Measurements from ENCODE around the gene C9orf78. TPM values are rescaled to one million over a fixed set of nuclear protein-coding genes. Genes with fewer than 3 reads are reported as not detected.
"Not testable (repeated sequence)": the region's sequence is repeated elsewhere in the genome, so short reads cannot be mapped to it uniquely, and the experiment has no call there.

Gene C9orf78
- total RNA-seq, 1 donor from 2014 or later = 22.1 TPM

DNA sequence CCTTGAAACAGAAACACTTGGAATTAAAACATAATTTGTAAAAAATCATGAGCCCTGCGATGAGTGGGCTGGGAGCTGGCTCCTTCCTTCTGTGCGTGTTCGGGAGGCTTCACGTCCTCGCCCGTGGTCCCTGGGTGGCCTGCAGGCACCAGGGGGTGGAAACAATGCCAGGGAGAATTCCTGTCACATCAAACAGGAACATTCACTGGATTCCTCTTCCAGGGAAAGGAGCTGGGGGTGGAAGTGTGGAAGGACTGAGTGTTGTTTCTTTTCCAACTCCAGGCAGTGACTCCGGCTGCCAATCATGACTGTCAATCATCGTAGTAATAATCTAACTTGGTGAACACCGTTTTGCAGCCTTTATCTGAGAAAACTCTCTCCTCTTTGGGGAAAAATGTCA, 21.4 kb downstream of the C9orf78 start:
- no peak for DNase-seq (ENCODE audit: low read depth in 2 of 2)

DNA sequence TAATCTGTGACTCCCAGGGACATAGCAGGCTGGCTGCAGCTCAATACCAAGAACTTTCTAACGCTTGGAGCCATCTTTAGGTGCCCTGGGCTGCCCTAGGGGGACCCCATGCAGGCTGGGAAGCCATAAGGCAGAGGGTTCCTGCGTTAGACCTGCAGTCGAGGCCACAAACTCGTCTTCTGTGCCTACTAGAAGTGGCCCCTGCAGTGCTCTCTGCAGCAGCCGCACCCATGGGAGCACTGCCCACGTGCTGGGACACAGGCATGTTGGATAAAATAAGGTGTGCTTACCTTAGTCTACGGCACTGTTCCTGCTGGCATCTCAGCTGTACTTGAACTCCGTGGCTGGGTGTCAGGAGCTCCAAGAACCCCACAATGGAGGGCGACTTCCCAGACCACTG, 22.7 kb downstream of the C9orf78 start:
- DNase-seq (ENCODE audit: low read depth in 2 of 2) = no peak

DNA sequence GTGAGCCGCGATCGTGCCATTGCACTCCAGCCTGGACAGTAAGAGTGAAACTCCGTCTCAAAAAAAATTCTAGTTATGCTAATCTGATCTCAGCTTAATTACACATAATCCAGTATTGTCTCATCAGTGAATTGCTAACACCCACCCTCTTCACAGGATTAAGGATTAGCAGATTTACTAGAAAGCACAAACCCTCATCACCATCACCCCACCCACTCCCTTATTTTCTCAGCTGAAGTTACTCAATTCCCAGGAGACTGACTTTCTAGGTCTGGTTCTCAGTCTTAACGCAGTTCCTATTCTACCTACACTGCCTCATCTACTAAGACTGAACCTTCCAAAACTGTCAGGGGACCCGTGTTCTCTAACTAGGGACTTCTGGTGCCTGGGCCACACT, 23.1 kb downstream of the C9orf78 start:
- no peak for DNase-seq (ENCODE audit: low read depth in 2 of 2)

DNA sequence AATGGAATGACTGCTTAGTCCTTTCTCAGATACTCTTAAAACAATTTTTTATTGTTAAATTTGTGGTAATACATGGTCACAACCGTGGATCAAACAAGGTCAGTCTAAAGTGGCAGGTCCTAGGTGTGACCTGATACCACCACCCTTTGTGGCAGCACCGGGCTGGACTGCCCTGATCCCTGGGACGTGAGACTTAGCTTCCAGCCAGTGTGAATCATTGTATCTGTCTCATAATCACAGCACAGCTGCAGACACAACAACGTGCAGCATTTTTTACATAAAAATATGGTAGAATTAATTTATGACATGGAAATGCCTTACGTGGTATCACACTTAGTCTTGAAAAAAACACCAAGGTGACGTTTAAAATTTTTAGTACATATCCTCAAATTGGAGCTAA, 24.3 kb downstream of the C9orf78 start:
- no peak for DNase-seq (ENCODE audit: low read depth in 2 of 2)

DNA sequence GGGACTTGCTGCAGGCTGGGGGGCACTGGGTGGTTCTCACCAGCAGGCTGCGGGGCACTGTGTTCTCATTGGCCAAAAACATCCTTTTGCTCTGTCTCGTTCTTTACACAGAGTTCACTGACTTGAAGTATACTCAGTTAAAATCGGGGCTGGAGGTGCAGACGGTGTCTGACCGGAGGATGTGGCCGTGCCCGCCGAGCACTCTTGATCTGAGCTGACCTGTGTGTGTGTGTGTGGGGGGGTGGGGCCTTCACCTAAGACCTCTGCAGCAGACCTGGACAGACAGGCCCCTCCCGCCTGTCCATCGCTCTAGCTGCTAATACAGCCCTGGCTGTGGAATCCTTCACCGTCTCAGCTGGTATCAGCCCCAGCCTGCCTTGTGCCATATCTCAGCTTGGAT, 25.0 kb downstream of the C9orf78 start:
- DNase-seq (ENCODE audit: low read depth in 2 of 2) = no peak

DNA sequence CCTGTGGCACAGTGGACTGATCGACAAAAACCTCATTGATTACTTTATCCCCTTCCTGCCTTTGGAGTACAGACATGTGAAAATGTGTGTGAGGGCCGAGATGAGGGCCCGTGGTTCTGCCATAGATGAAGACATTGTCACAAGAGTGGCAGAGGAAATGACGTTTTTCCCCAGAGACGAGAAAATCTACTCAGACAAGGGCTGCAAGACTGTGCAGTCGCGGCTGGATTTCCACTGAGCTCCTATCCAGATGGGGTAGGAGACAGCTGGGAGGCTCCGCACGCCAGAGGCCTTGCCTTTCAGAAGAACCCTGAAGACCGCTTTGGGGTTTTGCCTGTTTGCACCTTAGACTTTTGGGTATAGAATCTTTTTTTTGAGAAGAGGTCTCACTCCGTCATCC, 25.7 kb downstream of the C9orf78 start:
- DNase-seq (ENCODE audit: low read depth in 2 of 2) = no peak

DNA sequence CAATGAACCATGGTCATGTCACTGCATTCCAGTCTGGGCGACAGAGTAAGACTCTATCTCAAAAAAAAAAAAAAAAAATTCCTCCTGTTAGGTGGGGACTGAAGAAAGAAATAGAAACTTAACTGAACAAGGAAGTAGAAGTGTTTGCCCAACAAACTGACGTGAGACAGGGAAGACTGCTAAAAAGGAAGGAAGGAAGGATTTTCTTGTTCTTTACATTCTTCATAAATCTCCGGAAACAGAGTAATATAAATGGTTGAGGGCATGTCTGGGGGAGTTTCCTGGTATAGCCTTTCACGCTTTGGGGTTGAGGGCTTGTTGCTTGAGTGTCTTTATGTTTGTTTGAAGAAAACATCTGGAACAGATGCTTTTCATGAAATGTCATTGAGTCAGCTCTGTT, 29.0 kb downstream of the C9orf78 start:
- no peak for DNase-seq (ENCODE audit: low read depth in 2 of 2)

DNA sequence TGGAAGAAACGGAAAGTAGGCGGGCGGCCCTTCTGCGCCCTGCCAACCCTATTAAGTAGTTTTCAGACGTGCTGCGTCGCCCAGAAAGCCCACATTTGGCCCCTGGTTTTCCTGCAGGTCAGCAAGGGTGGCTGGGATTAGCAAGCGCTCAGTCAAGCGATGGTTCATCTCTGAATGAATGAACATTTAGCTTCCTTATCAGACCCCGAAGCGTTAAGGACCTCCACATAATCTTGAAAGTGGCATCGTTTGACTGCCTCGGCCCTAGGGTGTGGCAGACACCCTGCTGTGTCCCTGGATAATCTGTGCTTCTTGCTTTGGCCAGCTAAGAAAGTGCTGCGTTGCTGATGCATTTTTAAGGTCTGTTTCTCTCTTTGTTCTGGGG, 31.4 kb downstream of the C9orf78 start:
- no peak for DNase-seq (ENCODE audit: low read depth in 2 of 2)

DNA sequence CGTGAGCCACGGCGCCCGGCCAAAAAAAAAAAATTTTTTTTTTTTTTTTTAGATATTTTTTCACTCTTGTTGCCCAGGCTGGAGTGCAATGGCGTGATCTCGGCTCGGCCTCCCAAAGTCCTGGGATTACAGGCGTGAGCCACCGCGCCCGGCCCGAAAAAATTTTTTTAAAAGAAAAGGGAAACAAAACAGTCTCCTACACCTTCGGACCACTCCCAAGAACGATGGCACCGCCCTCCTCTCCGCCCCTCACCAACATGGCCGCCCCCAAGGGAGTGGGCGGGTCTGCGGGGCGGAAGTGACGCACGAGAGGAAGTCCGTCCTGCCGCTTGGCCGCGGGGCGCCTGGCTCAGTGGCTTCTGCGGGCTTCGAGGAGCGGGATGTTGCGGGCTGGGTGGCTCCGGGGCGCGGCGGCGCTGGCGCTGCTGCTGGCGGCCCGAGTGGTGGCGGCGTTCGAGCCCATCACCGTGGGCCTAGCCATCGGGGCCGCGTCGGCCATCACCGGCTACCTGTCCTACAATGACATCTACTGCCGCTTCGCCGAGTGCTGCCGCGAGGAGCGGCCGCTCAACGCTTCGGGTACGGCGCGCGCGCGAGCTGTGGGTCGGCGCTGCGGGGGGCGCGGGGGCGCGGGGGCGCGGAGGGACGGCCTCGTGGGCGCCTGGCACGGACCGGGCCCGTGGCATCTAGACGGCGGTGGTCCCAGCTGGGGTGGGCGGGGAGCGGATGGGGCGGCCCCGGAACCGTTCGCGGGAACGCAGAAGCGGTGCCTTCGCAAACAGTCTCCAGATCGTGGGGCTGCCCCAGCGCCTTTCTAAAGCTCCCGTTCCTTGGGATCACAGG, 32.0 kb downstream of the C9orf78 start, which contains the start of gene TOR1B:
TOR1B (plus strand) TSS at position 352 of the 843 bp plus-strand sequence; CDS start at position 381, 29 bp downstream.
- peak; percentile 84 to 94 for DNase-seq (ENCODE audit: low read depth in 2 of 2)

DNA sequence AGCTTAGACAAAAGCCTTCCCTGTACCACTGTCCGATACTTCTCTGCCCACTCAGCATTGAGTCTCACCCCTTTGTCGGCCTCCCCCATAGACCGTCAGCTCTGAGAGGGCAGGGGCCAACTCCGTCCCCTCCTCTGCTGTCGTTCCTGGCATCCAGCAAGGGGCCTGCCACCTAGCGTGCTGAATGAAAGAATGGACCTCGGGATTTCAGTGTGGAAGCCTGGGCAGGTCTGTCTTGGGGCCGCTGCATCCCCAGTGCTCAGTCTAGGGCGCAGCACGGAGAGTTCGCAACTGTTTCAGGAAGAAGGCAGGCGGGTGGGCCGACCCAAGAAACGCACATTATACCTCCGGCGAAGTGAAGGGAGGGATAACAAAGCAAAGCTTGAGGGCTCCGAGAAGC, 33.6 kb downstream of the C9orf78 start:
- DNase-seq (ENCODE audit: low read depth in 2 of 2) = no peak

DNA sequence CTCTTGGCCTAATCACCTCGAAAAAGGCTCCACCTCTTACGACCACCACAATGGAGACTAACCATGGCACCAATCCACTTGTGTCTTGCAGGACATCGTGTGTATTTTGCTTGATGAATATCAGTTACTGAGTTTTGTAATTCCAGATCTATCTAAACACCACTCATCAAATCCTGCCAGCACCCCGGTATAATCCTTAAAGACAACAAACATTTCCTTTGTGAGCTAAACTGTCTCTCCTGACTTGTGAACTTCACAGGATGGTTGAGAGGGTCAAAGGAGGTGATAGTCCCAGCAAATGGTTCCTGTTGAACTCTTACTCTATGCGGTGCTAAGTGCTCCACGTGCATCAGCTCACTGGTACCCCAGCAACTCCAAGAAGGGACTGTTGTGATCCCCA, 36.1 kb downstream of the C9orf78 start:
- no peak for DNase-seq (ENCODE audit: low read depth in 2 of 2)

DNA sequence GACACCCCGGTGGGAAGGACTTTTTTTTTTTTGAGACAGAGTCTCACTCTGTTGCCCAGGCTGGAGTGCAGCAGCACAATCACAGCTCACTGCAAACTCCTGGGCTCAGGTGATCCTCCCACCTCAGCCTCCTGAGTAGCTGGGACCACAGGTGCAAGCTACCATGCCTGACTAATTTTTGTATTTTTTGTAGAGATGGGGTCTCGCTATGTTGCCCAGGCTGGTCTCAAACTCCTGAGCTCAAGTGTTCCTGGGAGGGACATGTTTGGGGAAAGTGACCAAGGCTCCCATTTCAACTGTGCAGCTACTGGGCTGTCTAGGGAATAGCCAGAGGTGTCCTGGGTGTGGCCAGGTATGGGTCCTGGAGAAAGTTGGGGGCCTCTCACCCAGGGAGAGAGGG, 39.0 kb downstream of the C9orf78 start:
- not testable (repeated sequence) for DNase-seq (ENCODE audit: low read depth in 2 of 2)

DNA sequence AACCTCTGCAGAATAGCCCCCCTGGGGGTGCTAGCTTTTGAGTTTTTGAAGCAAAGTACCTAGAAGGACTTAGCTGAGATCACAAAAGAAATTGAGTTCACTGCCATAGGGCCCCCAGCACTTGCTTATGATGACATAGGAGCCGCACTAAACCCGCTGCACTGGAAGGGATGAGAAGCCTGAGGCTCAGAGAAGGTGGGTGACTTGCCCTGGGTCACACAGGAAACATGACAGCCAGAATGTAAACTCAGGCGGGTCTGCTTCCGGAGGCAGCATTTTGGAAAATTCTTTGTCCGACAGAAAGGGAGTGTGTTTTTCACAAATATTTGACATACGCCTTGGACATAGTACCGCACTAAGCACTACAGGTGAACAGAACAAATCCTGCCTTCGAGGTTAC, 40.5 kb downstream of the C9orf78 start:
- no peak for DNase-seq (ENCODE audit: low read depth in 2 of 2)

DNA sequence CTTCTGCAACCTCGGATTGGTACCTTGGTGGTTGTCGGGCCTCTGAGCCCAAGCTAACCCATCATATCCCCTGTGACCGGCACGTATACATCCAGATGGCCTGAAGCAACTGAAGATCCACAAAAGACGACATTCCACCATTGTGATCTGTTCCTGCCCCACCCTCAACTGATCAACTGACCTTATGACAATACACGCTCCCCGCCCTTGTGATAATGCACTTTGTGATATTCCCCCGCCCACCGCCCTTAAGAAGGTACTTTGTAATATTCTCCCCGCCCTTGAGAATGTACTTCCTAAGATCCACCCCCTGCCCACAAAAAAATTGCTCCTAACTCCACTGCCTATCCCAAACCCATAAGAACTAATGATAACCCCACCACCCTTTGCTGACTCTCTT, 48.6 kb downstream of the C9orf78 start:
- DNase-seq (ENCODE audit: low read depth in 2 of 2) = no peak

DNA sequence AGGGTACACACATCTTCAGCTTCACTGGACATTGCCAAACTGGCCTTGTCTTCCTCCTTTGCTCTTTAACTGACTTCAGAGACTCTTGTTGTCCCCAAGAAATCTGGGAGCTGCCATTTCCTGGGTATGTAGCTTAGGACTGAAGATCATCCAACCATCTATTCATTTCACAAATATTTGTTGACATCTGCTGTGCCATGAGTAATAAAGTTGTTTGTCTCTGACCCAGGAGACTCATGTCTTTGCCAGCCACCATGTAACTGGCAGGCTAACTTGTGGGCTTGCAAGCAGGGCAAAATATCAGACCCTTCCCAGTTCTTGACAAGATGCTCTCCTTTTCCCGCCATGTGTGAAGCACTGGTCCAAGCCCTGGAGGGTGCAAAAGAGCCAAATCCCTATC, 49.2 kb downstream of the C9orf78 start:
- DNase-seq (ENCODE audit: low read depth in 2 of 2) = no peak

DNA sequence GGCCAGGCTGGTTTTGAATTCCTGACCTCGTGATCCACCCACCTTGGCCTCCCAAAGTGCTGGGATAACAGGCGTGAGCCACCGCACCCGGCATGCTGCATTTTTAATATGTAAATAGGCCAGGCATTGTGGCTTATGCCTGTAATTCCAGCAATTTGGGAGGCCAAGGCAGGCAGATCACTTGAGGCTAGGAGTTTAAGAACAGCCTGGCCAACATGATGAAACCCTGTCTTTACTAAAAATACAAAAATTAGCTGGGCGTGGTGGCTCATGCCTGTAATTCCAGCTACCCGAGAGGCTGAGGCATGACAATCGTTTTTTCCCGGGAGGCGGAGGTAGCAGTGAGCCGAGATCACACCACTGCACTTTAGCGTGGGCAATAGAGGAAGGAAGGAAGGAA, 50.1 kb downstream of the C9orf78 start:
- not testable (repeated sequence) for DNase-seq (ENCODE audit: low read depth in 2 of 2)

DNA sequence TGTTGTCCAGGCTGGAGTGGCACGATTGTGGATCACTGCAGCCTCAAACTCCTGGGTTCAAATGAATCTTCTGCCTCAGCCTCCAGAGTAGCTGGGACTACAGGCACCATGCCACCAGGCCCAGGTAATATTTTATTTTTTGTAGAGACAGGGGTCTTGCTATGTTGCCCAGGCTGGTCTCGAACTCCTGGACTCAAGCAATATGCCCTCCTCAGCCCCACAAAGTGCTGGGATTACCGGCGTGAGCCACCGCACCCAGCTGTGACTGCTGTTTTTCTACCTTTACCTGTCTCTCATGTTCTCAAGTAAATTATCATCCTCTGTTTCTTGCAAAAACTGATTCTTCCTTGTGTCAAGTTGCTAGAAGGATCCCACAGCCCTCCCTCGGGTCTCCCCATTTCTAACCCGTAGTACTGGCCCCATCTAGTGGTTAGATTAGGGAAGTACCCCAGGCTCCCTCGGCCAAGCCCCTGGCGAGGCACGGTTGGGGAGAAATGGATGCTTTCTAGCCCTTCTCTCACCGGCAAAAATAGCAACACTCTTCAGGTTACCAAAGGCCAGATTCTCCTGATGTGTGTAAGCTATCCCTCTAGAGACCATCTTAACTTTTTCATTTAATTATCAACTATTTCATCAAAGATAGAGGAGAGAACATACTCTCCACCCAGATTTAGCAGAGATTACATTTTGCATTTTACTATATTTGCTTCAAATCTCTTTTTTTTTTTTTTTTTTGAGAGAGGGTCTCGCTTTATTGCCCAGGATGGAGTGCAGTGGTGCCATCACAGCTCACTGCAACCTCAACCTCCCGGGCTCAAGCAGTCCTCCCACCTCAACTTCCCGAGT, 51.3 kb downstream of the C9orf78 start:
- DNase-seq (ENCODE audit: low read depth in 2 of 2) = peak in 1 of 2 donors; percentile 66

DNA sequence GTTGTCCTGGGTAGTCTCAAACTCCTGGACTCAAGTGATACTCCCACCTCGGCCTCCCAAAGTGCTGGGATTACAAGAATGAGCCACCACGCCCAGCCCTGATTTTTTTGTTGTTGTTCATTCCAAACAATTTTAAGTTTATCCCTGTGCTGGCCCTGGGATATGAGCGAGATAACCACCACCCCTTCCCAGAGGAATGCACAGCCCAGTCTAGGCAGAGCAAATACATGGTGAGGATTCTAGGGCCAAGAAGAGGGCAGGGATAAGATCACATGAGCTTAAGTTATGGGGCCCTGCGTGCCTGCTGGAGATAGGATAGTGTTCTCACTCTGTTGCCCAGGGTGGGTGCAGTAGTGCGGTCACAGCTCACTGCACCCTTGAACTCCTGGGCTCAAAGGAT, 53.1 kb downstream of the C9orf78 start:
- no peak for DNase-seq (ENCODE audit: low read depth in 2 of 2)

DNA sequence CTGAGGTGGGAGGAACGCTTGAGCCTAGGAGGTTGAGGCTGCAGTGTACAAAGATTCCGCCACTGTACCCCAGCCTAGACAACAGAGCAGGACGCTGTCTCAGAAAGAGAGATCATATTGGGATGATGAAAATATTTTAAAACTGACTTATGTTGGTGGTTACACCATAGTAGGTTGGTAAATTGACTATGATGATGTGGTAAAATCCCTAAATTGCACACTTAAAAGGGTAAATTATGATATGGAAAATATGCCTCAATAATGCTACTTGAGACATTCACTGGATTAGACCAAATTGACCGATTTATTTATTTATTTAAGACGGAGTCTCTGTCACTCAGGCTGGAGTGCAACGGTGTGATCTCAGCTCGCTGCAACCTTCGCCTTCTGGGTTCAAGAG, 53.9 kb downstream of the C9orf78 start:
- DNase-seq (ENCODE audit: low read depth in 2 of 2) = no peak

DNA sequence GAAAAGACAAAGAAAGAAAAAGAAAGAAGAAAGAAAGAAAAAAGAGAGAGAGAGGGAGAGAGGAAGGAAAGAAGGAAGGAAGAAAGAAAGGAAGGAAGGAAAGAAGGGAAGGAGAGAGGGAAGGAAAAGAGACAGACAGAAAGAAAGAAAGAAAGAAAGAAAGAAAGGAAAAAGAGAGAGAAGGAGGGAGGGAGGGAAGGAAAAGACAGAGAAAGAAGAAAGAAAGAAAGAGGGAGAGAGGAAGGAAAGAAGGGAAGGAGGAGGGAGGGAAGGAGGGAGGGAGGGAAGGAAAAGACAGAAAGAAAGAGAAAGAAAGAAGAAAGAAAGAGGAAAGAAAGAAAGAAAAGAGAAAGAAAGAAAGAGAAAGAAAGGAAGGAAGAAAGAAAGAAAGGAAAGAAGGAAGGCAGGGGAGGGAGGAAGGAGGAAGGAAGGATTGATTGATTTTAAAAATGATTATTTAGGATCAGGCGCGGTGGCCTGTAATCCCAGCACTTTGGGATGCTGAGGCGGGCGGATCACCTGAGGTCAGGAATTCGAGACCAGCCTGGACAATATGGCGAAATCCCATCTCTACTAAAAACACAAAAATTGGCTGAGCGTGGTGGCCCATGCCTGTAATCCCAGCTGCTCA, 55.4 kb downstream of the C9orf78 start:
- no peak for DNase-seq (ENCODE audit: low read depth in 2 of 2)

DNA sequence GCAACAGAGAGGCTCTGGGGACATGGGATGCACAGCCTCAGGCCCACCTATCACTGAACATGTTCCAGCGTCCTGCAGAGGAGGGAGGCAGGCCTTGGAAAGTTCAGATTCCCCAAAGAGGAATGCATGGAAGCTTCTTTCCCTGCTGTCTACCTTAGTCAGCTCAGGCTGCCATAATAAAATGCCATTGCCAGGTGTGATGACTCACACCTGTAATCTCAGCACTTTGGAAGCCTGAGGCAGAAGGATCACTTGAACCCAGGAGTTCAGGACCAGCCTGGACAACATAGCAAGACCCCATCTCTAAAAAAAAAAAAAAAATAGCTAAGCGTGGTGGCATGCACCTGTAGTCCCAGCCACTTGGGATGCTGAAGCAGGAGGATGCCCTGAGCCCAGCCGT, 56.6 kb downstream of the C9orf78 start:
- no peak for DNase-seq (ENCODE audit: low read depth in 2 of 2)

DNA sequence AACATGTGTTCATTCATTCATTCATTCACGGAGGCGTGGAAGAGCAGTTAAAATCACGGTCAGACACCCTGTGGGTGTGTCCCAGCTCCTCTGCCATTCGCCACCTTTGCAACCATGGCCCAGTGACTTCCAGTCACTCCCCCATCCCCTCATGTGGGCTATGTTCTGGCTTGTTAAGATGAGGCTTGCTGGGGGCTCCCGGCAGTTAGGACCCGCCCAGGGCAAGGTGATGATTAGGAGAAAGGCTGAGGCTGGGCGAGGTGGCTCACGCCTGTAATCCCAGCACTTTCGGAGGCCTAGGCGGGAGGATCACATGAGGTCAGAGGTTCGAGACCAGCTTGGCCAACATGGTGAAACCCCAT, 57.3 kb downstream of the C9orf78 start:
- no peak for DNase-seq (ENCODE audit: low read depth in 2 of 2)

Measured in dermis microvascular lymphatic vessel endothelial cell (primary cell).